Spleen (tissue), 11 donors: ENCODE data around the gene PGAM1. TPM values are rescaled to one million over a fixed set of nuclear protein-coding genes. Genes with fewer than 3 reads are reported as not detected.
"Not testable (repeated sequence)": the region's sequence is repeated elsewhere in the genome, so short reads cannot be mapped to it uniquely, and the experiment has no call there.

ENCODE experiments used
- DNase-seq: peaks from one replicate; pipeline ENCODE4 v3.0.0-alpha.2; 2020
- H3K27ac ChIP-seq, 8 donors: fragments of 200-600 bp; sonication (generic) in 7 of 8; 1 replicate in 4 of 8; 2 replicates in 4 of 8; pipeline versions ENCODE4 v1.5.0 to v1.8.0; 2016 to 2021; ENCODE audit warnings: inconsistent platforms in 4 of 8, mild to moderate bottlenecking in 4 of 8, moderate library complexity in 1 of 8
- H3K27me3 ChIP-seq, 7 donors: fragments of 200-600 bp; sonication (generic) in 6 of 7; replicated peaks in 1 of 7; 1 replicate in 4 of 7; 2 replicates in 3 of 7; pipeline versions ENCODE4 v1.5.0 to v1.8.0; 2016 to 2021; ENCODE audit warnings: inconsistent platforms in 3 of 7, mild to moderate bottlenecking in 1 of 7
- H3K36me3 ChIP-seq, 6 donors: fragments of 200-600 bp; sonication (generic) in 5 of 6; 1 replicate in 4 of 6; 2 replicates in 2 of 6; pipeline versions ENCODE4 v1.5.0 to v1.8.0; 2016 to 2021; ENCODE audit warnings: inconsistent platforms in 2 of 6
- H3K4me1 ChIP-seq, 6 donors: fragments of 200-600 bp; sonication (generic) in 5 of 6; 1 replicate in 3 of 6; 2 replicates in 3 of 6; pipeline versions ENCODE4 v1.5.0 to v1.8.0; 2016 to 2021; ENCODE audit warnings: inconsistent platforms in 3 of 6
- H3K4me3 ChIP-seq, 8 donors: fragments of 200-600 bp; sonication (generic) in 7 of 8; 1 replicate in 4 of 8; 2 replicates in 4 of 8; pipeline versions ENCODE4 v1.5.0 to v1.8.0; 2016 to 2021; ENCODE audit warnings: inconsistent platforms in 4 of 8, mild to moderate bottlenecking in 4 of 8, moderate library complexity in 2 of 8
- H3K9me3 ChIP-seq, 8 donors: fragments of 200-600 bp; sonication (generic) in 7 of 8; 1 replicate in 4 of 8; 2 replicates in 4 of 8; pipeline versions ENCODE4 v1.5.0 to v1.8.0; 2016 to 2021; ENCODE audit warnings: inconsistent platforms in 4 of 8
- CTCF ChIP-seq, 11 experiments: fragments of 200-600 bp in 7 of 11; fragments of 450-650 bp in 4 of 11; sonication (generic) in 4 of 11; IDR thresholded peaks in 8 of 11; conservative IDR thresholded peaks in 3 of 11; 1 replicate in 7 of 11; 2 replicates in 4 of 11; pipeline versions ENCODE4 v1.4.0 to v1.8.0; 2016 to 2021; ENCODE audit warnings: antibody characterized with exemption in 11 of 11, inconsistent platforms in 4 of 11, mild to moderate bottlenecking in 1 of 11
- POLR2A ChIP-seq, 3 donors: fragments of 450-650 bp; IDR thresholded peaks; one replicate each; pipeline ENCODE4 v1.5.1; 2017; ENCODE audit warnings: antibody characterized with exemption in 3 of 3, mild to moderate bottlenecking in 1 of 3
- POLR2AphosphoS5 ChIP-seq, 3 donors: sonication (generic); formaldehyde crosslinking; IDR thresholded peaks; one replicate each; pipeline ENCODE4 v1.5.1; 2017; ENCODE audit warnings: antibody characterized with exemption in 3 of 3
- WGBS, 5 donors: extraction: QIAGEN DNeasy Blood & Tissue Kit in 3 of 5; methylation state at CpG; one replicate each; pipeline versions ENCODE4 v1.1.5 to v1.1.7; 2013 to 2018; 5-methylcytosine and 5-hydroxymethylcytosine counted together
- intact Hi-C: fragments of 100-400 bp; cut with DNase I; formaldehyde crosslinking; loops from one replicate; pipeline ENCODE4 v1.15.0; 2023; ENCODE audit warnings: low total_unique reads
- polyA plus RNA-seq, 3 donors: library from polyadenylated mRNA; stranded (reverse); fragments of 200-250 nt; gene quantifications; one replicate each; pipeline ENCODE4 v1.2.1, GENCODE V29; 2013
- total RNA-seq, 7 donors: library from RNA; depleted of rRNA in 3 of 7; stranded (reverse); fragments of >200 nt in 3 of 7; fragmentation: NEBNext Ultra II Directional in 4 of 7; extraction: Animal tissue kit (Norgen Biotek cat#: 25700) in 4 of 7; gene quantifications; one replicate each; pipeline versions ENCODE4 v1.1.0 to v1.2.1, GENCODE V29; 2016 to 2021
- donor health status: healthy with polysubstance abuse.
- donor health status: DM: no; HTN: no; CAD: no; lungs with moderate emphysema.
- donor health status: DM: no; HTN: no; CAD: no.
- donor health status: Bipolar disorder and iron deficiency.
- donor health status: healthy.
- donor health status: DM: no; HTN: no; CAD: no.
- donor health status: DM: yes; HTN: yes; CAD: no.

Gene PGAM1
- total and polyA plus RNA-seq, 10 donors, result 51.4 to 235 (median 167) TPM

DNA sequence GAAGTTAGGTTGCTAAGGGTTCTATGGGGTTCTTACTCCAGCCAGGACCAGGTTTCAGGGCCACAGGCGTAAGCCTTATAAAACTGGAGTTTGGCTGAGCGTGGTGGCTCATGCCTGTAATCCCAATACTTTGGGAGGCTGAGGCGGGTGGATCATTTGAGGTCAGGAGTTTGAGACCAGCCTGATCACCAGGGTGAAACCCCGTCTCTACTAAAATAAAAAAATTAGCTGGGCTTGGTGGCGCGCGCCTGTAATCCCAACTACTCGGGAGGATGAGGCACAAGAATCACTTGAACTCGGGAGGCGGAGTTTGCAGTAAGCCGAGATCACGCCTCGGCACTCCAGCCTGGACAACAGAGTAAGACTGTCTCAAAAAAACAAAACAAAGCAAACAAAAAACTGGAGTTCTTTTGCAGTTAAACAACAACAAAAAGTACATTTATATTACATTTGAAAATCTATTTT, 24.5 kb upstream of the PGAM1 start:
- intact Hi-C loops, result no loop called here
- peak overlapping the region in 7 of 8 donors; percentile 67 to 99 (median 96) for H3K4me3 ChIP-seq
- DNase-seq, result peak; percentile 76

GRCh38 chr10:97404044-97404443, 21.9 kb upstream of the PGAM1 start:
- no peaks in the 10 kb centered on the region for H3K27me3 ChIP-seq
- no peak for DNase-seq
- peaks cover 0 to 2% (median 0%) of the 10 kb centered on the region in 6 donors for H3K36me3 ChIP-seq
- intact Hi-C loops, result no loop called here
- peaks cover 13 to 77% (median 41%) of the 10 kb centered on the region in 6 donors for H3K4me1 ChIP-seq
- TF ChIP-seq CTCF (IDR thresholded peaks at IDR 0.05 in 8 of 11, conservative IDR thresholded peaks at IDR 0.05 in 3 of 11) (no peak), POLR2A (IDR thresholded peaks at IDR 0.05) (no peak), POLR2AphosphoS5 (IDR thresholded peaks at IDR 0.05) (no peak)
- no peaks in the 10 kb centered on the region for H3K9me3 ChIP-seq
- no peak overlapping the region for H3K4me3 ChIP-seq
- H3K27ac ChIP-seq, result peak overlapping the region in 1 of 8 donors; percentile 21

More for the DNA sequence above, 24.5 kb upstream of the PGAM1 start:
- no peaks in the 10 kb centered on the region for H3K9me3 ChIP-seq
- TF ChIP-seq POLR2AphosphoS5 (IDR thresholded peaks at IDR 0.05), result no peak
- TF ChIP-seq POLR2A (IDR thresholded peaks at IDR 0.05), result no peak
- TF ChIP-seq CTCF (IDR thresholded peaks at IDR 0.05 in 8 of 11, conservative IDR thresholded peaks at IDR 0.05 in 3 of 11), result no peak
- WGBS, 5 donors, result 66 to 76% (median 68%) methylated on average over 13 of the region's 13 CpGs
- peaks cover 3 to 55% (median 21%) of the 10 kb centered on the region in 6 donors for H3K4me1 ChIP-seq
- no peaks in the 10 kb centered on the region for H3K27me3 ChIP-seq
- H3K36me3 ChIP-seq, result peaks cover 0 to 23% (median 9%) of the 10 kb centered on the region in 6 donors
- peak overlapping the region in 7 of 8 donors; percentile 75 to 92 (median 89) for H3K27ac ChIP-seq

GRCh38 chr10:97406064-97406463, 19.9 kb upstream of the PGAM1 start:
- TF ChIP-seq POLR2AphosphoS5 (IDR thresholded peaks at IDR 0.05) (peak in 1 of 3 donors; percentile 32), POLR2A (IDR thresholded peaks at IDR 0.05) (no peak), CTCF (IDR thresholded peaks at IDR 0.05 in 8 of 11, conservative IDR thresholded peaks at IDR 0.05 in 3 of 11) (peak in 1 of 11 experiments; percentile 30)
- no peaks in the 10 kb centered on the region for H3K36me3 ChIP-seq
- peak; percentile 84 for DNase-seq
- H3K27ac ChIP-seq, result peak overlapping the region in 7 of 8 donors; percentile 76 to 91 (median 89)
- 20 to 54% (median 32%) methylated on average over 3 of the region's 3 CpGs for WGBS, 5 donors
- H3K9me3 ChIP-seq, result no peaks in the 10 kb centered on the region
- no peaks in the 10 kb centered on the region for H3K27me3 ChIP-seq
- intact Hi-C loops, result no loop called here
- peaks cover 10 to 63% (median 28%) of the 10 kb centered on the region in 6 donors for H3K4me1 ChIP-seq
- H3K4me3 ChIP-seq, result peak overlapping the region in 1 of 8 donors; percentile 61

DNA sequence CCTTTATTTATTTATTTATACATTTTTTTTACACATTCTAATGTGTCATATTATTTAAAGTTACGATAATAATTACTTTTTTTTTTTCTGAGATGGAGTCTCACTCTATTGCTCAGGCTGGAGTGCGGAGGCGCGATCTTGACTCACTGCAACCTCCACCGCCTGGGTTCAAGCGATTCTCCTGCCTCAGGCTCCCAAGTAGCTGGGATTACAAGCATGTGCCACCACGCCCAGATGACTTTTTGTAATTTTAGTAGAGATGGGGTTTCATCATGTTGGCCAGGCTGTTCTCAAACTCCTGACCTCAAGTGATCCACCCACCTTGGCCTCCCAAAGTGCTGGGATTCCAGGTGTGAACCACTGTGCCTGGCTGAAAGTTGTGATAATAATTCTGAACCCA, 19.5 kb upstream of the PGAM1 start:
- H3K4me3 ChIP-seq, result peak overlapping the region in 1 of 8 donors; percentile 61
- H3K4me1 ChIP-seq, result peaks cover 10 to 60% (median 26%) of the 10 kb centered on the region in 6 donors
- WGBS, 5 donors, result 49 to 80% (median 70%) methylated on average over 7 of the region's 7 CpGs
- H3K36me3 ChIP-seq, intact Hi-C loops, DNase-seq, H3K9me3 ChIP-seq, H3K27me3 ChIP-seq: not testable (repeated sequence)
- H3K27ac ChIP-seq, result peak overlapping the region in 7 of 8 donors; percentile 76 to 91 (median 89)
